CD4-positive, alpha-beta T cell (primary cell): ENCODE measurements around the gene CNTN4. TPM values are rescaled to one million over a fixed set of nuclear protein-coding genes. Genes with fewer than 3 reads are reported as not detected.

Experiments
- ATAC-seq: fragments of 200-7000 bp; cut with Tn5 transposase; one replicate; pipeline ENCODE4 v1.10.0; 2022; ENCODE audit warnings: mild to moderate bottlenecking; ENCODE audit not compliant: poor library complexity
- CTCF ChIA-PET: fragments of 350-600 bp; sonication (Branson Sonifier 250); formaldehyde crosslinking; loops from one replicate; lab custom pipeline; 2021; ENCODE audit warnings: antibody characterized with exemption, inconsistent platforms; lab: Charles Lee
- POLR2A ChIA-PET: fragments of 350-600 bp; sonication (Branson Sonifier 250); formaldehyde crosslinking; loops from one replicate; lab custom pipeline; 2021; ENCODE audit warnings: antibody characterized with exemption, inconsistent platforms; lab: Charles Lee
- DNase-seq, 14 experiments: peaks; one replicate each; pipeline ENCODE4 v3.0.0-alpha.2; 2013 to 2020; ENCODE audit warnings: mixed read lengths in 2 of 14
- H3K27ac ChIP-seq, 2 donors: one replicate each; pipeline versions ENCODE4 v1.5.1 to v1.7.0; 2013; ENCODE audit warnings: low read length in 2 of 2, low read depth in 1 of 2, mild to moderate bottlenecking in 1 of 2
- H3K27me3 ChIP-seq, 2 experiments: 1 replicate in 1 of 2; 2 replicates in 1 of 2; pipeline versions ENCODE4 v1.6.1 to v1.7.0; 2013; ENCODE audit warnings: low read length in 2 of 2, control low read depth in 1 of 2, mild to moderate bottlenecking in 1 of 2, moderate library complexity in 1 of 2; ENCODE audit not compliant: insufficient read depth in 2 of 2, control insufficient read depth in 1 of 2
- H3K36me3 ChIP-seq: one replicate; pipeline ENCODE4 v1.6.1; 2013; ENCODE audit warnings: low read length, control low read depth; ENCODE audit not compliant: insufficient read depth
- H3K4me1 ChIP-seq: one replicate; pipeline ENCODE4 v1.6.1; 2013; ENCODE audit warnings: low read length, control low read depth; ENCODE audit not compliant: insufficient read depth
- H3K4me3 ChIP-seq: one replicate; pipeline ENCODE4 v1.5.1; 2013; ENCODE audit warnings: mild to moderate bottlenecking, low read length, moderate library complexity
- H3K9me3 ChIP-seq, 2 experiments: 1 replicate in 1 of 2; 2 replicates in 1 of 2; pipeline versions ENCODE4 v1.6.1 to v1.7.0; 2013; ENCODE audit warnings: low read length in 2 of 2, mild to moderate bottlenecking in 2 of 2, control low read depth in 1 of 2, moderate library complexity in 1 of 2; ENCODE audit not compliant: control insufficient read depth in 1 of 2, insufficient read depth in 1 of 2
- H3K27ac Mint-ChIP-seq: one replicate; pipeline ENCODE4 v1.8.0; 2020; ENCODE audit warnings: mixed read lengths
- H3K27me3 Mint-ChIP-seq: one replicate; pipeline ENCODE4 v1.8.0; 2021; ENCODE audit warnings: mixed read lengths
- H3K36me3 Mint-ChIP-seq: one replicate; pipeline ENCODE4 v1.8.0; 2021; ENCODE audit warnings: low read depth, mixed read lengths
- H3K4me1 Mint-ChIP-seq: one replicate; pipeline ENCODE4 v1.8.0; 2021; ENCODE audit warnings: low read depth, mixed read lengths
- H3K4me3 Mint-ChIP-seq: one replicate; pipeline ENCODE4 v1.8.0; 2020; ENCODE audit warnings: mild to moderate bottlenecking, mixed read lengths
- H3K9me3 Mint-ChIP-seq: one replicate; pipeline ENCODE4 v1.8.0; 2020; ENCODE audit warnings: mixed read lengths
- intact Hi-C, 2 experiments: fragments of 100-400 bp; cut with DNase I in 1 of 2; cut with micrococcal nuclease in 1 of 2; formaldehyde crosslinking; loops; one replicate each; pipeline versions ENCODE4 v1.15.1 to v1.9.0; 2023 to 2025; cut with DNase I, micrococcal nuclease
- total RNA-seq, 174 experiments: library from RNA in 2 of 174; stranded (reverse) in 2 of 174; gene quantifications; one replicate each; pipeline ENCODE4 v1.2.3 and lab custom pipeline; 2021 to 2026
- TF ChIP-seq, protein P1 (sequence below): fragments of 200-600 bp; IDR thresholded peaks from one replicate; pipeline ENCODE4 v1.8.0; 2022; ENCODE audit warnings: antibody characterized with exemption, mild to moderate bottlenecking

Gene CNTN4
- total RNA-seq, 2 experiments from 2014 or later, result not detected

DNA sequence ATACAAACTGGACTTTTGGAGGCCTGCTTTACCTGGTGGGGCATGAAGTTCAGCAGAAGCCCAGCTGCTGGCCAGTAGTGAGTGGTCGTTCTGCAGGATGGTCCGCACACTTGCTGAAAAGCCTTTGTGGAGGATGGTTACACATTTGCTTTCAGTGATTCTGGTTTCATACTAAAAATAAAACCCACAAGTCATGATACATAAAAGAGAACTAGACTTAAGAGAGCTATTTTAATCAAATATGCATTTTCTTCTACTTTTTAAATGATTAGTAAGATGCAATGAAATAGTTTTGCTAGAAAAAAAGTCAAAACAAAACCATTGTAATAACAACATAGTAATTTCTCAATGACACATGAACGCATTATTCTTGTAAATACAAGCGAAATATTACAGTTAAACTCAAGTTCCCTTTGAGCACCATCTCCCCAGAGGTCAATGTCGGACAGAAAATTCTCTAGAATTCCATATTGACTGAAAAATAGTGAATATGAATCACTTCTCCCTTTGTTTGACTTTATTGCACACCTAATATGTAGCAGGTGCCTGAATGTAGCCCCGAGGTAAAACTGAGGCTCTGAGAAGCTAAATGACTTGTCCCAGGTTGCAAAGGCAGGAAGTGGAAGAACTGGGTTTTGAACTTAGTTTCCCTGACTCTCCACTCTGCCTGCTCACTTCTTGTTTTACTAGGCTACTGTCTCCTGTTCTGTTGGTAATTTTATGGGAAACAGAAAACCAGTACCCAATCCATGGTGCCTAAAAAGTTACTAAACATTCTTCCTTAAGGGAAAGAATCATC lies 1003.2 kb downstream of the CNTN4 start:
- Histone ChIP-seq H3K36me3 (no peaks in the 10 kb centered on the region), H3K4me3 (no peak overlapping the region), H3K27me3 (no peaks in the 10 kb centered on the region), H3K4me1 (no peaks in the 10 kb centered on the region), H3K9me3 (no peaks in the 10 kb centered on the region), H3K27ac (no peak overlapping the region)
- ATAC-seq (no peak), DNase-seq (no peak)
- TF ChIP-seq, protein P1, sequence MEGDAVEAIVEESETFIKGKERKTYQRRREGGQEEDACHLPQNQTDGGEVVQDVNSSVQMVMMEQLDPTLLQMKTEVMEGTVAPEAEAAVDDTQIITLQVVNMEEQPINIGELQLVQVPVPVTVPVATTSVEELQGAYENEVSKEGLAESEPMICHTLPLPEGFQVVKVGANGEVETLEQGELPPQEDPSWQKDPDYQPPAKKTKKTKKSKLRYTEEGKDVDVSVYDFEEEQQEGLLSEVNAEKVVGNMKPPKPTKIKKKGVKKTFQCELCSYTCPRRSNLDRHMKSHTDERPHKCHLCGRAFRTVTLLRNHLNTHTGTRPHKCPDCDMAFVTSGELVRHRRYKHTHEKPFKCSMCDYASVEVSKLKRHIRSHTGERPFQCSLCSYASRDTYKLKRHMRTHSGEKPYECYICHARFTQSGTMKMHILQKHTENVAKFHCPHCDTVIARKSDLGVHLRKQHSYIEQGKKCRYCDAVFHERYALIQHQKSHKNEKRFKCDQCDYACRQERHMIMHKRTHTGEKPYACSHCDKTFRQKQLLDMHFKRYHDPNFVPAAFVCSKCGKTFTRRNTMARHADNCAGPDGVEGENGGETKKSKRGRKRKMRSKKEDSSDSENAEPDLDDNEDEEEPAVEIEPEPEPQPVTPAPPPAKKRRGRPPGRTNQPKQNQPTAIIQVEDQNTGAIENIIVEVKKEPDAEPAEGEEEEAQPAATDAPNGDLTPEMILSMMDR, result no peak
- intact Hi-C loops, result loop anchor here in 1 of 2 experiments (2.0 kb wide), 1 partner anchor 27 kb away; no protein-coding TSS in a partner anchor
- no peak overlapping the region for H3K27ac Mint-ChIP-seq
- no peaks in the 10 kb centered on the region for H3K9me3 Mint-ChIP-seq
- ChIA-PET CTCF (interaction anchor here (1.0 kb wide), 1 partner anchor 12 kb away, joined by 3 read pairs; no protein-coding TSS in a partner anchor), POLR2A (no interaction called here)
- H3K4me3 Mint-ChIP-seq, result no peak overlapping the region
- H3K4me1 Mint-ChIP-seq, result no peaks in the 10 kb centered on the region
- H3K36me3 Mint-ChIP-seq, result no peaks in the 10 kb centered on the region
- H3K27me3 Mint-ChIP-seq, result peaks cover 9% of the 10 kb centered on the region

- ChIA-PET POLR2A (no interaction called here), CTCF (no interaction called here)
- intact Hi-C loops, result no loop called here
- TF ChIP-seq, protein P1, result no peak
- DNase-seq (no peak), ATAC-seq (no peak)
- H3K4me1 ChIP-seq, result no peaks in the 10 kb centered on the region
- Mint-ChIP-seq H3K4me3 (no peak overlapping the region), H3K9me3 (no peaks in the 10 kb centered on the region), H3K36me3 (no peaks in the 10 kb centered on the region), H3K27me3 (peaks cover 10% of the 10 kb centered on the region), H3K4me1 (no peaks in the 10 kb centered on the region), H3K27ac (no peak overlapping the region)
- H3K36me3 ChIP-seq, result no peaks in the 10 kb centered on the region
- no peak overlapping the region for H3K4me3 ChIP-seq
- no peak overlapping the region for H3K27ac ChIP-seq
- no peaks in the 10 kb centered on the region for H3K27me3 ChIP-seq
- H3K9me3 ChIP-seq, result no peaks in the 10 kb centered on the region
Measured at GRCh38 chr3:3102751-3103150, 1004.1 kb downstream of the CNTN4 start.

- no peak overlapping the region for H3K27ac ChIP-seq
- H3K4me3 ChIP-seq, result no peak overlapping the region
- H3K27me3 ChIP-seq, result no peaks in the 10 kb centered on the region
- no peaks in the 10 kb centered on the region for H3K9me3 ChIP-seq
- DNase-seq (no peak), ATAC-seq (no peak)
- ChIA-PET POLR2A (no interaction called here), CTCF (no interaction called here)
- no peak overlapping the region for H3K27ac Mint-ChIP-seq
- H3K9me3 Mint-ChIP-seq, result no peaks in the 10 kb centered on the region
- peaks cover 11% of the 10 kb centered on the region for H3K4me1 Mint-ChIP-seq
- intact Hi-C loops, result no loop called here
- peaks cover 3% of the 10 kb centered on the region for H3K4me1 ChIP-seq
- H3K27me3 Mint-ChIP-seq, result peaks cover 15% of the 10 kb centered on the region
- TF ChIP-seq, protein P1, result no peak
- H3K4me3 Mint-ChIP-seq, result no peak overlapping the region
- H3K36me3 Mint-ChIP-seq, result no peaks in the 10 kb centered on the region
- no peaks in the 10 kb centered on the region for H3K36me3 ChIP-seq
Measured at GRCh38 chr3:3105246-3105645, 1006.6 kb downstream of the CNTN4 start.
